Right renal pelvis (tissue), 4 donors: ENCODE data around the gene EYA2. TPM values are rescaled to one million over a fixed set of nuclear protein-coding genes. Genes with fewer than 3 reads are reported as not detected.

ENCODE experiments used
- DNase-seq, 4 donors: peaks; one replicate each; pipeline ENCODE4 v3.0.0-alpha.2; 2013; ENCODE audit warnings: low read depth in 4 of 4, low spot score in 3 of 4, missing footprints in 1 of 4
- polyA plus RNA-seq, 4 donors: library from polyadenylated mRNA; unstranded; fragments of 120-200 nt; gene quantifications; one replicate each; pipeline ENCODE4 v1.2.1, GENCODE V29; 2013; ENCODE audit not compliant: insufficient read length in 4 of 4

Gene EYA2
- polyA plus RNA-seq, 4 donors: 0.67 to 1.7 (median 1.0) TPM

DNA sequence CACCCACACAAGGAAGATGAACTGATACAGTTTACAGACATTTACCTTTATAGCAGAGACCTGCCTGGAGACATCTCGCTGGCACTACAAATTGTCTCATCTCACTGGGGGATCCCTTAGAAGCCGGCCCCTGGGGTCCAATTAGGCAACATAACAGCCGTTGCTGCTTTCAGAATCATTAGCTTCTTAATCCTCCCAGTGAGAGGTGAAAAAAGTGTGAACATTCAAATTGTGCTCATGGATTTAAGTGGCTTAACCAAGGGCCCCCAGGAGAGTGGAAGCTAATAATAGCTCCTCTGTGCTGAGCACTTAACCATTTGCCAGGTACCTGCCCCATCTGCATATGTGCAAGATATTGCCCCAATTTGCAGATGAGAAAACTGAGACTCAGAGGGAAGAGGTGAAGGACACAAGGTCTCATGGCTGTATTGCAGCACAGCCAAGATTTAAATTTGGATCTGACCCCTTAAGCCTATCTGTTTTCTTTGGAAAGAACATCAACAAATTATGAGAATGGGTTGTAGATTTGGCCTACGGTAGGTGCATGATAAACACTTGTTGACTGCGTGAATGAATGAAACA, 101.0 kb downstream of the EYA2 start:
- no peak for DNase-seq

DNA sequence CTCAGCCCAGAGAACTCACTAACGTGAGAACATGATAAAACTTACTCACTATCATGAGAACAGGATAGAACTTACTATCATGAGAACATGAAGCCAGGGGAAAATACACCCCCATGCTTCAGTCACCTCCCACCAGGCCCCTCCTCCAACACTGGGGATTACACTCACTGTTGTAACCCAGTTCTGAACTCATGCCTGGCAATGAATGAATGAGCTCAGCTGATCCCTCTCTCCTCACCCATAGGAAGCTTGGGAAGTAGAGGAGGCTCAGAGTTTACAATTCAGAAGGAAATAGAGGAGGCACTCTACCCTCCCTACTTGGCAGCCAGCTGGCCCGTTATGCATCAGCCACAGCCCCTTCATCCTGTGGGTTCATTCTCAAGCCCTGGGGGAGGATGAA, 102.5 kb downstream of the EYA2 start:
- DNase-seq: no peak

DNA sequence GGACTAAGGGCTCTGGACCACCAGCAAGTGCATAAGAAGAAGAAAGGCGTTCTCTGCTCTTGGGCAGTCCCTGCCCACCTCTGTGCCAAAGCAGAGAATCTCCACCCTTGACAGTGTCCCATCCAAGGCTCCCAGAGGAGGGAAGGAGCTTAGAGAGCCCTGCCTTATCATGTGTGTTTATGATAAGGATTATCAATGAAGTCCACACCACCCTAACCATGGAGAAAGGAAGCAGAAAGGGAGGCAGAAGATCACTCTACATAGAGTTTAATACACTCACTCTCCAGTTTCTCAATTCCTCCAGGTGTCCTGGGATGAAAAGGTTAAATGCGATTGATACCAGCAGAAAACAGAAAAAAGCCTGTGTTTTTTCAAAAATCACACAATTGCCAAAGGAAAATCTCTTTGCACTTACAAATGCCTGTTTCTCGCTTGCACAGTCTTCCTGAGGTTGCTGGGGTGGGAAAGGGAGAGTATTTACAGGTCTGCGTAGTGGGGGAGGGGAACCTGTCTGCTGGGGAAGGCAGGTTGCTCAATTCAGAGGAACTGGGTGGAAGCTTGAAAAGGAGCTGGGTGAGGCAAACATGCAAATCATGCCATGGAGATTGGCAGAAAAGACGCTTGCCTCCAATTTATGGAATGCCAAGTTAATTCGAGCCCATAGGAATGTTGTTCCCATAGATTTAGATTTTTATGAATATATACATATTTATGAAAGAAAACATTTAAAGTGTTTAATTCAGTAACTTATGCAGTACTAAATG, 104.0 kb downstream of the EYA2 start:
- no peak for DNase-seq

GRCh38 chr20:46999801-47000465, 105.3 kb downstream of the EYA2 start:
- no peak for DNase-seq

GRCh38 chr20:47003223-47003622, 108.6 kb downstream of the EYA2 start:
- no peak for DNase-seq

GRCh38 chr20:47004179-47004578, 109.5 kb downstream of the EYA2 start:
- DNase-seq: no peak

- no peak for DNase-seq
Observed at GRCh38 chr20:47007826-47008655, 113.4 kb downstream of the EYA2 start.

GRCh38 chr20:47008842-47009518, 114.3 kb downstream of the EYA2 start:
- DNase-seq: no peak

GRCh38 chr20:47009784-47010183, 115.1 kb downstream of the EYA2 start:
- DNase-seq: no peak

GRCh38 chr20:47011984-47012383, 117.3 kb downstream of the EYA2 start:
- no peak for DNase-seq

DNA sequence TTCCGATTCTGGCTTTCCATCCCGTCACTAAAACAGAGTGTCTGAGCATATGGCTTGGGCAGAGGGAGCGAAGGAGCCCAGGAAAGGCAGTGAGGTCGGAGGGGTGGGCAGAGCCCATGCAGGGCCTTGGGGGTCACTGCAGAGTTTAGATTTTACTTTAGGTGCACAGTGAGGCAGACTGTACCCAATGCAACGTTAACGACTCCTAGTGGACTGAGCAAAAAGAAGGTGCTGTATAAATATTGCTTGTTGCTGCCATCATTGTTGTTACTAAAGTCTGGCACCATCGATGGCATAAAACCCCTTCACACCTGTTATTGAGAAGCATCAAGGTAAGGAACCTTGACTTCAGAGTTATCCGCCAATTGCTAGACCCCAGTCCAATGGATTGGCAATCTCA, 119.0 kb downstream of the EYA2 start:
- no peak for DNase-seq

DNA sequence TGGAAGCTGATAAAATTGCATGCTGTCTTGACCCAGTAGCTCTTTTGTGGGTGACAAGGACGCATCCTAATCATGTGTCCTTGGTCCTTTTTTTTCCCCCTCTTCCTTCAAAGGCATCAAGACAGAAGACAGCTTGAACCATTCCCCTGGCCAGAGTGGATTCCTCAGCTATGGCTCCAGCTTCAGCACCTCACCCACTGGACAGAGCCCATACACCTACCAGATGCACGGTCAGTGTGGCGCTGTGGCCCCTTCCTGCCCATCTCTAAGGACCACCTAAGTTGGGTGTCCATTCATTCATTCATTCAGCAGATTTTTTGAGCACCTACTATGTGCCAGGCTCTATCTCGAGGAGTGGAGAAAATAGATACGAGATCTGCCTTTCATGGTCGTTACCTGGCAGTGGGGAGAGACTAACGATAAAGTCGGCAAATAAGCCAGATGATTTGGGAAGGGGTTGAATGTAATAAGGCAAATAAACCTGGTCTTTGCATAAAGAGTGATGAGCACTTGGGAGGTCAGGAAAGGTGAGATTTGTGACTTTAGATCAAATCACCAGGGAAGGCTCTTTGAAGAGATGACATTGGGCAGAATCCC, 121.5 kb downstream of the EYA2 start:
- DNase-seq: no peak

DNA sequence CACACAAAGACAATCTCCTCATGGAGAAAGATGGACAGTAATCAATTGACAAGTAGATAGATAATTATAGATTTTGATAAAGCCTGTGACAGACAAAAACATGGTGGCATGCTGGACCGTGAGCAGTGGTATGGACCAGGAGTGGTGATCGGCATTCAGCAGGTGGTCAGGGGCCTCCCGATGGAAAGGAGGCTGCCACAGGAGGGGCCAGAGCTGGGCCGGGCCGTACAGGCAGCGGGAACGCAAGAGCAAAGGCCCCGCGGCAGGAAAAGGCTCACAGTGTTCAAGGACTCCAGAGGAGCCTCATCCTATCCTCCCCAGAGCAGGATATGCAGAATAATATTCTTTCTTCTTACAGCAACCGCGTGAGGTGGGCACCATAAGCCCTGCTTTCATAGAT, 123.7 kb downstream of the EYA2 start:
- no peak for DNase-seq

DNA sequence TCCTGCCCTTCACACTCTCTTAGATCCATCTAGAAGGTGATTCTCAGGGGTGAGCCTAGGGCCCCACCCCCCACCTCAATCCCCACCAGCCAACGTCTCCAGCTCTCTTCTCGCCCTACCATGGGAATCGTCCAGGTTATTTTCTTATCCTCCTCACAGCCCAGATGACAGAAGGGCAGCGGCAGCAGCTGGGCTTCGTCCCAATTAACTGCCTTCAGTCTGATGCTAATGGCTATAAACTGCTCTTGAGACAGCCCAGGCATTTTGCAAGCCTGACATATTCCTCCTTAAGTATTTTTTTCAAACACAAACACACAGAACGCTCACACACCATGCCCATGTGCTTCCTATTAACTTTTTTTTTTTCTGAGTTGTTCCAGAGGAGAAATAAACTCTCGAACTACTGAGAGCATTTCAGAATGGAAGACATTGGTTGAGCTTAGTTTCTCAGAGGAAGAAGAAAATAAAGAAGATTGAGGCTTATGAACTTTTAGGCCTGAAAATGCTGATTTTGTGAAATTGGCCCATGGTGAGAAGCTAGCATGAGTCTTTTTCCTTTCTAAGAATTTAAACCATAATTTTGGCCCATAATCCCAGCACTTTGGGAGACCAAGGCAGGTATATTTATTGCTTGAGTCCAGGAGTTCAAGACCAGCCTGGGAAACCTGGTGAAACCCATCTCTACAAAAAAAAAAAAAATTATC, 124.6 kb downstream of the EYA2 start:
- DNase-seq: peak; percentile 65 to 80 (median 70)

GRCh38 chr20:47020231-47020630, 125.6 kb downstream of the EYA2 start:
- DNase-seq: no peak

GRCh38 chr20:47021850-47022249, 127.2 kb downstream of the EYA2 start:
- no peak for DNase-seq

- no peak for DNase-seq
Observed at GRCh38 chr20:47024461-47024937, 129.9 kb downstream of the EYA2 start.

DNA sequence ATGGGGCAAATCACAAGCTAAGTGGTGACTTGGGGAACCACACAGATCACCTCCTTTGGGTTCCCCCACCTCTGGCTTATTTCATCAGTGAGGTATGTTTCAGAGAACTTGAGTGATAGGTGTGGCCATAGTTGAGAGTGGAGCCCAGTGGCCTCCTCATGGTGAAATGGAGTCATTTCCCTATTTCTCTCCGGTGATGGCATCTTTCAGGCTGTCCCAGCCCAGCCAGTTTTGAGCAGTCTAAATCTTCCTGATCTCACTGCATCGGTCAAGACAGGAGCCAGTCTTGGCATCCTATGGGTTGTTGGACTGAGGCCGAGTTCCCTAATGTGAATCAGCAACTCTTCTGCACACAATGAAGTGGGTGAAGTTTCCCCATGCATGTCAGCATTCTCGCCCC, 132.4 kb downstream of the EYA2 start:
- DNase-seq: no peak

GRCh38 chr20:47027456-47027855, 132.8 kb downstream of the EYA2 start:
- no peak for DNase-seq
